ENCODE measurements around the gene PDLIM7. TPM values are rescaled to one million over a fixed set of nuclear protein-coding genes. Genes with fewer than 3 reads are reported as not detected.

PDLIM7 gene
- total RNA-seq, 4 donors from 2014 or later: 23.2 to 52.4 (median 34.8) TPM

DNA sequence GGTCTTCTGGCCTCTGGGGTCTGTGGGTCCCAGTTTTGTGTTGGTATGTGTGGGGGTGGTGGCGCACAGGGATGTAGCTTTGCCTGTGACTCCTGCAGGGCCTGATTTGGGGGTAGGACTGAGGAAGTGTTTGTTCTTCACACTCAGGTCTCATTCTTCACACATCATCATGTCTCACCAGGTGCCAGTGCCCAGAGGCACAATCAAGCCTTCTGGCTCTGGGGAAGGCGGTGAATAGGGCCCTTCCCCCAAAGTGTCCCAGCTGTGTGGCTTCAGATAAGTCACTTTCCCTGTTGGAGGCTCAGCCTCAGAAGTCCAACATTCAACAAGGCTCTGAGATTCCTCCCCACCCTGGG is 29.1 kb downstream of the PDLIM7 start:
- TF ChIP-seq, protein P1, sequence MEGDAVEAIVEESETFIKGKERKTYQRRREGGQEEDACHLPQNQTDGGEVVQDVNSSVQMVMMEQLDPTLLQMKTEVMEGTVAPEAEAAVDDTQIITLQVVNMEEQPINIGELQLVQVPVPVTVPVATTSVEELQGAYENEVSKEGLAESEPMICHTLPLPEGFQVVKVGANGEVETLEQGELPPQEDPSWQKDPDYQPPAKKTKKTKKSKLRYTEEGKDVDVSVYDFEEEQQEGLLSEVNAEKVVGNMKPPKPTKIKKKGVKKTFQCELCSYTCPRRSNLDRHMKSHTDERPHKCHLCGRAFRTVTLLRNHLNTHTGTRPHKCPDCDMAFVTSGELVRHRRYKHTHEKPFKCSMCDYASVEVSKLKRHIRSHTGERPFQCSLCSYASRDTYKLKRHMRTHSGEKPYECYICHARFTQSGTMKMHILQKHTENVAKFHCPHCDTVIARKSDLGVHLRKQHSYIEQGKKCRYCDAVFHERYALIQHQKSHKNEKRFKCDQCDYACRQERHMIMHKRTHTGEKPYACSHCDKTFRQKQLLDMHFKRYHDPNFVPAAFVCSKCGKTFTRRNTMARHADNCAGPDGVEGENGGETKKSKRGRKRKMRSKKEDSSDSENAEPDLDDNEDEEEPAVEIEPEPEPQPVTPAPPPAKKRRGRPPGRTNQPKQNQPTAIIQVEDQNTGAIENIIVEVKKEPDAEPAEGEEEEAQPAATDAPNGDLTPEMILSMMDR (IDR thresholded peaks at IDR 0.05): no peak
- no peak for TF ChIP-seq POLR2A (IDR thresholded peaks at IDR 0.05)
- Histone ChIP-seq H3K36me3 (peaks cover 21 to 29% of the 10 kb centered on the region in 2 donors), H3K4me1 (peaks cover 12 to 25% of the 10 kb centered on the region in 2 donors), H3K27me3 (no peaks in the 10 kb centered on the region), H3K9me3 (no peaks in the 10 kb centered on the region), H3K4me3 (replicated peaks in 1 of 3) (no peak overlapping the region), H3K27ac (no peak overlapping the region)
- WGBS, 2 donors: 100% methylated on average over 2 of the region's 2 CpGs
- DNase-seq: no peak
- intact Hi-C loops (cut with DNase I): no loop called here

DNA sequence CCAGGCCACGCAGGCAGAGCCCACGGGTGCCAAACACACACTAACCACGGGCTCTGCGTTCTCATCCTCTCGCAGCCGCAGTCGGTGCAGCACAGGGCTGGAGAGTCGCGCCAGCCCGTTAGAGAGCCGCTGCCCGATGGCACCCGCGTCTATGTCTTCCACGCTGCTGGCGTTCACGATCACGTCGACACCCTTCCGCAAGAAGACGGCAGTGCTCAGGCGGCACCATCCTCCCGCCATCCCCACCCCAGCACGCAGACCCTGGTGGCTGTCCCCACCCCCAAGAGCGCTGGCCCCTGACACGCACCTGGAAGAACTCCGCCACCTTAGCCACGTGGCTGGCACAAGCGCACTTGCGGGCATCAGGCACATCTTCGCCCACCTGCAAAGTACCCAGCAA is 30.0 kb downstream of the PDLIM7 start:
- Histone ChIP-seq H3K4me1 (peaks cover 10 to 23% of the 10 kb centered on the region in 2 donors), H3K36me3 (peaks cover 21 to 29% of the 10 kb centered on the region in 2 donors), H3K9me3 (no peaks in the 10 kb centered on the region), H3K27me3 (no peaks in the 10 kb centered on the region), H3K4me3 (replicated peaks in 1 of 3) (no peak overlapping the region), H3K27ac (no peak overlapping the region)
- WGBS, 2 donors: 96% methylated on average over 27 to 31 of the region's 31 CpGs
- no peak for TF ChIP-seq POLR2A (IDR thresholded peaks at IDR 0.05)
- TF ChIP-seq, protein P1 (IDR thresholded peaks at IDR 0.05): no peak
- intact Hi-C loops (cut with DNase I): no loop called here
- DNase-seq: no peak

DNA sequence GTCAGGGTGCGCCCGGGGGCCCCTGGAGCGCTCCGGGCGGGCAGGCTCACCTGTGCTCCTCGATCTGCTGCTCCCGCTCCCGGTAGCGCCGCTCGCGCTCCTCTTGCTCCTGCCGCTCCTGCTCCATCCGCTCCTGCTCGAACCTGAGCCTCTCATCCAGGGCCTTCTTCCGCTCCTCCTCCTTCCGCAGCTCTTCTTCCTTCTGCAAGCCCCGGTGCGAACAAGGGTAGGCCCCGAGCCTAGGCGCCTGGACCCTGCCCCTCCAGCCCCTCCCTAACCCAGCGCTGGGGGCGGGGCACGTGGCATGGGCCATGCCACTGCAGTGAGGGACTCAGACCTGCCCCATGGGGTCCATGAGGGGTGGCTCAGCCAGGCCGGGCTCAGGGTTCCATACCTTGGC is 30.5 kb downstream of the PDLIM7 start:
- H3K4me3 ChIP-seq (replicated peaks in 1 of 3): no peak overlapping the region
- no peak overlapping the region for H3K27ac ChIP-seq
- H3K36me3 ChIP-seq: peaks cover 21 to 29% of the 10 kb centered on the region in 2 donors
- TF ChIP-seq, protein P1 (IDR thresholded peaks at IDR 0.05): no peak
- no peak for TF ChIP-seq POLR2A (IDR thresholded peaks at IDR 0.05)
- 97% methylated on average over 25 of the region's 25 CpGs for WGBS, 2 donors
- intact Hi-C loops (cut with DNase I): no loop called here
- H3K9me3 ChIP-seq: no peaks in the 10 kb centered on the region
- DNase-seq: no peak
- peaks cover 4 to 18% of the 10 kb centered on the region in 2 donors for H3K4me1 ChIP-seq
- no peaks in the 10 kb centered on the region for H3K27me3 ChIP-seq

DNA sequence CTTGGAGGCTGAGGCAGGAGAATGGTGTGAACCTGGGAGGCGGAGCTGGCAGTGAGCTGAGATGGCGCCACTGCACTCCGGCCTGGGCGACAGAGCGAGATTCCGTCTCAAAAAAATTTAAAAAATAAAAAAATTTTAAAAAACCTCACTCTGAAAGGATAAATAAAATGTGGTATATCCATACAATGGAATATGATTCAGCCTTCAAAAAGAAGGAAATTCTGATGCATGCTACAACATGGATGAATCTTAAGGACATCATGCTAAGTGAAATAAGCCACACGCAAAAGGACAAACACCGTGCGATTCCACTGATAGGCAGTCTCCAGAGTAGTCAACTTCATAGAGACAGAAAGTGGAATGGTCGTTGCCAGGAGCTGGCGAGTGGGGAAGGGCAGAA is 32.4 kb downstream of the PDLIM7 start:
- Histone ChIP-seq H3K9me3 (no peaks in the 10 kb centered on the region), H3K4me3 (replicated peaks in 1 of 3) (no peak overlapping the region), H3K4me1 (peaks cover 0 to 5% of the 10 kb centered on the region in 2 donors), H3K36me3 (peaks cover 21 to 29% of the 10 kb centered on the region in 2 donors), H3K27ac (no peak overlapping the region), H3K27me3 (no peaks in the 10 kb centered on the region)
- intact Hi-C loops (cut with DNase I): no loop called here
- no peak for DNase-seq
- TF ChIP-seq POLR2A (IDR thresholded peaks at IDR 0.05): no peak
- 89 to 94% methylated on average over 11 of the region's 11 CpGs for WGBS, 2 donors

DNA sequence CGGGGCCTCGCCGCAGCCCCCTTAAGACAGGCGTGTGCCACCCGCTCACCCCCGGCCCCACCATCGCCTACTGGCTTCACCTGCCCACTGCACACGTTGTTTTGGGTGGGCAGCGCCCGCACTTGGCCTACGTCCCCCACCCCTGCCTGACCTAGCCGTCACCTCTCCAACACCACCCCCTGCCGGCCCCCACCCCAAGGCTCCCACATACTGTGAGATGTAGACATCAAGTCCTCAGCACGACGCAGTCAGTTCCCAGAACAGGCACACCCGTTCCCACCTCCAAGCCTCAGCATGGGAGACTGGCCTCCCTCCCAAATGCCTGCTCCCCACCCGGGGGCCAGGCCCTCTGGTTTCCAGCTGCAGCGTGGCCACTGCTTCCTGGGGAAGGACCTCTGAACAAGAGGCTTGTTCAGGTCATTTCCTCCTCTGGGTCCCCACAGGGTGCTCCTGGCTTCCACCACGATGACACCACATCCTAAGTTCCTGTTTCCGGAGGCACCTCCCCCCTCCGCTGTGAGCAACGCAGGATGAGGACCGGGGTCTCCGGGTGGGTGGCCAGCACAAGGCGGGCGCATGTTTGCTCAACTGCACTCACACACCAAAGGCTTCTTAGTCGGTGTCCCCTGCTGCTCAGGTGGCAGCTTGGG is 35.3 kb downstream of the PDLIM7 start:
- Histone ChIP-seq H3K27me3 (no peaks in the 10 kb centered on the region), H3K4me1 (peaks cover 0 to 2% of the 10 kb centered on the region in 2 donors), H3K36me3 (peaks cover 32 to 33% of the 10 kb centered on the region in 2 donors), H3K27ac (peak overlapping the region in 2 of 3 donors; percentile 46 to 52), H3K9me3 (no peaks in the 10 kb centered on the region), H3K4me3 (replicated peaks in 1 of 3) (no peak overlapping the region)
- intact Hi-C loops (cut with DNase I): no loop called here
- 84 to 88% methylated on average over 21 to 27 of the region's 27 CpGs for WGBS, 2 donors
- TF ChIP-seq POLR2A (IDR thresholded peaks at IDR 0.05): no peak
- TF ChIP-seq, protein P1 (IDR thresholded peaks at IDR 0.05): no peak
- peak in 1 of 2 donors; percentile 27 for DNase-seq
